HG03045 (cell line): ENCODE measurements around the gene TRIM4.
"Not testable (repeated sequence)": the region's sequence is repeated elsewhere in the genome, so short reads cannot be mapped to it uniquely, and the experiment has no call there.

Experiments used
- ATAC-seq: cut with Tn5 transposase; IDR thresholded peaks from one replicate; pipeline ENCODE4 v1.9.1; 2021; ENCODE audit warnings: mild to moderate bottlenecking, moderate library complexity; ENCODE audit not compliant: unreplicated experiment

TRIM4 gene

GRCh38 chr7:99920149-99920548 lies 819 bp upstream of the TRIM4 start:
- no peak for ATAC-seq

- no peak for ATAC-seq
Measured at GRCh38 chr7:99919814-99920112, 433 bp upstream of the TRIM4 start.

- no peak for ATAC-seq
Measured at GRCh38 chr7:99910976-99911375, 8.4 kb downstream of the TRIM4 start.

GRCh38 chr7:99901581-99901980 lies 17.7 kb downstream of the TRIM4 start:
- no peak for ATAC-seq

- no peak for ATAC-seq
Measured at GRCh38 chr7:99899830-99900519, 19.4 kb downstream of the TRIM4 start.

GRCh38 chr7:99898836-99899235 lies 20.5 kb downstream of the TRIM4 start:
- ATAC-seq: no peak

GRCh38 chr7:99898023-99898357 lies 21.3 kb downstream of the TRIM4 start:
- no peak for ATAC-seq

GRCh38 chr7:99897322-99898022 lies 21.9 kb downstream of the TRIM4 start:
- no peak for ATAC-seq

- no peak for ATAC-seq
Measured at GRCh38 chr7:99894738-99895137, 24.6 kb downstream of the TRIM4 start.

- no peak for ATAC-seq
Measured at GRCh38 chr7:99893280-99893679, 26.1 kb downstream of the TRIM4 start.

- ATAC-seq: not testable (repeated sequence)
Measured at GRCh38 chr7:99890348-99890747, 29.0 kb downstream of the TRIM4 start.

- ATAC-seq: not testable (repeated sequence)
Measured at GRCh38 chr7:99888366-99888765, 31.0 kb downstream of the TRIM4 start.

GRCh38 chr7:99881370-99881769 lies 38.0 kb downstream of the TRIM4 start:
- no peak for ATAC-seq

GRCh38 chr7:99876933-99877332 lies 42.4 kb downstream of the TRIM4 start, which contains the start of gene OR2AE1:
Gene OR2AE1 (minus strand): TSS chr7:99877033. CDS start chr7:99877033, 0 bp downstream.
- no peak for ATAC-seq

- no peak for ATAC-seq
Measured at GRCh38 chr7:99876491-99876890, 42.8 kb downstream of the TRIM4 start.

- ATAC-seq: no peak
Measured at GRCh38 chr7:99868246-99868645, 51.1 kb downstream of the TRIM4 start.

- not testable (repeated sequence) for ATAC-seq
Measured at GRCh38 chr7:99867477-99867876, 51.9 kb downstream of the TRIM4 start.

- no peak for ATAC-seq
Measured at GRCh38 chr7:99863847-99864440, 55.4 kb downstream of the TRIM4 start.

GRCh38 chr7:99860281-99861127 lies 58.8 kb downstream of the TRIM4 start:
- ATAC-seq: no peak

GRCh38 chr7:99855236-99855635 lies 64.1 kb downstream of the TRIM4 start:
- ATAC-seq: no peak

GRCh38 chr7:99848420-99849216 lies 70.7 kb downstream of the TRIM4 start:
- no peak for ATAC-seq
